Fibroblast of lung (primary cell): ENCODE results near the gene PPP1R13B.

Experiments
- CTCF ChIP-seq, 2 donors: IDR thresholded peaks in 1 of 2; conservative IDR thresholded peaks in 1 of 2; 1 replicate in 1 of 2; 2 replicates in 1 of 2; pipeline ENCODE4 v1.5.1; 2011 to 2012; ENCODE audit warnings: low read length in 2 of 2, control low read depth in 1 of 2, inconsistent platforms in 1 of 2, low read depth in 1 of 2, mild to moderate bottlenecking in 1 of 2
- EZH2 ChIP-seq: IDR thresholded peaks from 2 replicates; pipeline ENCODE4 v1.5.1; 2012; ENCODE audit warnings: low read length, control low read depth, mild to moderate bottlenecking; ENCODE audit errors: missing control alignments

- TF ChIP-seq CTCF (conservative IDR thresholded peaks at IDR 0.05 in 1 of 2, IDR thresholded peaks at IDR 0.05 in 1 of 2; ENCODE audit: low read depth in 1 of 2, low read length in 2 of 2) (no peak), EZH2 (no peak)
These were observed 120.9 kb downstream of the PPP1R13B start for GRCh38 chr14:103726474-103726873.
